Naive thymus-derived CD4-positive, alpha-beta T cell (primary cell): Measurements from ENCODE around the gene WDR35. TPM values are rescaled to one million over a fixed set of nuclear protein-coding genes. Genes with fewer than 3 reads are reported as not detected.

ENCODE experiments used
- ATAC-seq: fragments of 150-1000 bp; cut with Tn5 transposase; 2 replicates; pipeline ENCODE4 v1.10.0; 2021; ENCODE audit warnings: mild to moderate bottlenecking, moderate library complexity
- CTCF ChIA-PET: fragments of 350-600 bp; sonication (Branson Sonifier 250); formaldehyde crosslinking; loops from one replicate; lab custom pipeline; 2021; ENCODE audit warnings: antibody characterized with exemption; lab: Charles Lee
- POLR2A ChIA-PET: fragments of 350-600 bp; sonication (Branson Sonifier 250); formaldehyde crosslinking; loops from one replicate; lab custom pipeline; 2021; ENCODE audit warnings: antibody characterized with exemption, inconsistent platforms; lab: Charles Lee
- DNase-seq, 9 donors: peaks; one replicate each; pipeline versions ENCODE4 v3.0.0 to v3.0.0-alpha.2; 2020 to 2022; ENCODE audit warnings: mixed read lengths in 1 of 9
- H3K27ac ChIP-seq: one replicate; pipeline ENCODE4 v1.7.0; 2013; ENCODE audit warnings: mild to moderate bottlenecking, low read depth, low read length, moderate library complexity
- H3K27me3 ChIP-seq, 2 donors: one replicate each; pipeline ENCODE4 v1.7.0; 2013; ENCODE audit warnings: low read length in 2 of 2, mild to moderate bottlenecking in 2 of 2, moderate library complexity in 2 of 2; ENCODE audit not compliant: control insufficient read depth in 2 of 2, insufficient read depth in 2 of 2
- H3K36me3 ChIP-seq, 3 experiments: 1 replicate in 2 of 3; 2 replicates in 1 of 3; pipeline ENCODE4 v1.7.0; 2013; ENCODE audit warnings: low read length in 3 of 3, mild to moderate bottlenecking in 3 of 3, moderate library complexity in 1 of 3; ENCODE audit not compliant: insufficient read depth in 3 of 3, control insufficient read depth in 2 of 3
- H3K4me1 ChIP-seq, 2 donors: one replicate each; pipeline ENCODE4 v1.7.0; 2013; ENCODE audit warnings: low read length in 2 of 2, mild to moderate bottlenecking in 2 of 2, moderate library complexity in 1 of 2; ENCODE audit not compliant: control insufficient read depth in 2 of 2, insufficient read depth in 2 of 2
- H3K4me3 ChIP-seq: 2 replicates; pipeline ENCODE4 v1.7.0; 2013; ENCODE audit warnings: mild to moderate bottlenecking, low read length
- H3K9me3 ChIP-seq, 3 experiments: 1 replicate in 2 of 3; 2 replicates in 1 of 3; pipeline ENCODE4 v1.7.0; 2013; ENCODE audit warnings: low read length in 3 of 3; ENCODE audit not compliant: control insufficient read depth in 2 of 3
- H3K27ac Mint-ChIP-seq, 9 donors: one replicate each; pipeline ENCODE4 v1.8.0; 2020 to 2022; ENCODE audit warnings: mixed read lengths in 9 of 9, mild to moderate bottlenecking in 8 of 9, moderate library complexity in 5 of 9, inconsistent platforms in 2 of 9
- H3K27me3 Mint-ChIP-seq, 5 donors: one replicate each; pipeline ENCODE4 v1.8.0; 2021 to 2022; ENCODE audit warnings: mixed read lengths in 5 of 5, mild to moderate bottlenecking in 1 of 5
- H3K36me3 Mint-ChIP-seq, 5 donors: one replicate each; pipeline ENCODE4 v1.8.0; 2020 to 2022; ENCODE audit warnings: mixed read lengths in 5 of 5, mild to moderate bottlenecking in 3 of 5, inconsistent platforms in 1 of 5
- H3K4me1 Mint-ChIP-seq, 7 donors: one replicate each; pipeline ENCODE4 v1.8.0; 2020 to 2022; ENCODE audit warnings: mixed read lengths in 7 of 7, mild to moderate bottlenecking in 3 of 7, inconsistent platforms in 1 of 7
- H3K4me3 Mint-ChIP-seq, 10 donors: one replicate each; pipeline ENCODE4 v1.8.0; 2020 to 2022; ENCODE audit warnings: mild to moderate bottlenecking in 10 of 10, mixed read lengths in 10 of 10, moderate library complexity in 6 of 10, inconsistent platforms in 2 of 10
- H3K9me3 Mint-ChIP-seq, 11 donors: one replicate each; pipeline ENCODE4 v1.8.0; 2020 to 2022; ENCODE audit warnings: mixed read lengths in 11 of 11, mild to moderate bottlenecking in 4 of 11, inconsistent platforms in 1 of 11, moderate library complexity in 1 of 11
- intact Hi-C, 2 donors: fragments of 100-400 bp; cut with micrococcal nuclease; formaldehyde crosslinking; loops; one replicate each; pipeline ENCODE4 v1.15.1; 2023
- polyA plus RNA-seq, 2 donors: library from polyadenylated mRNA; unstranded; fragments of 300-500 nt; fragmentation: Illumina TruSeq; gene quantifications; one replicate each; pipeline ENCODE4 v1.2.3, GENCODE V29; 2021
- total RNA-seq, 6 experiments: library from RNA in 5 of 6; stranded (reverse) in 5 of 6; gene quantifications; 1 replicate in 5 of 6; 2 replicates in 1 of 6; pipeline ENCODE4 v1.2.3 and lab custom pipeline; 2021 to 2026

WDR35 gene
- total and polyA plus RNA-seq, 7 experiments from 2014 or later = 1.5 to 6.0 (median 3.5) TPM

GRCh38 chr2:19876751-19877150, 113.2 kb downstream of the WDR35 start:
- ATAC-seq = no peak
- Mint-ChIP-seq H3K36me3 (peaks cover 10 to 66% (median 19%) of the 10 kb centered on the region in 5 donors), H3K27me3 (no peaks in the 10 kb centered on the region), H3K4me3 (no peak overlapping the region), H3K27ac (no peak overlapping the region), H3K9me3 (no peaks in the 10 kb centered on the region), H3K4me1 (peaks cover 0 to 10% (median 6%) of the 10 kb centered on the region in 7 donors)
- no peak overlapping the region for H3K27ac ChIP-seq
- intact Hi-C loops = no loop called here
- ChIA-PET POLR2A (interaction anchor here (0.6 kb wide), 1 partner anchor 407 kb away, joined by 4 read pairs; no protein-coding TSS in a partner anchor), CTCF (no interaction called here)
- H3K4me3 ChIP-seq = no peak overlapping the region
- no peaks in the 10 kb centered on the region for H3K4me1 ChIP-seq
- peaks cover 0 to 59% (median 0%) of the 10 kb centered on the region in 3 experiments for H3K36me3 ChIP-seq
- H3K27me3 ChIP-seq = no peaks in the 10 kb centered on the region
- no peak for DNase-seq
- H3K9me3 ChIP-seq = no peaks in the 10 kb centered on the region

GRCh38 chr2:19875280-19875679, 114.6 kb downstream of the WDR35 start:
- peaks cover 0 to 19% (median 11%) of the 10 kb centered on the region in 7 donors for H3K4me1 Mint-ChIP-seq
- no peaks in the 10 kb centered on the region for H3K9me3 Mint-ChIP-seq
- Histone ChIP-seq H3K4me1 (peaks cover 0 to under 1% of the 10 kb centered on the region in 2 donors), H3K9me3 (no peaks in the 10 kb centered on the region), H3K36me3 (peaks cover 0 to 64% (median 0%) of the 10 kb centered on the region in 3 experiments), H3K27me3 (no peaks in the 10 kb centered on the region), H3K4me3 (no peak overlapping the region), H3K27ac (no peak overlapping the region)
- H3K27ac Mint-ChIP-seq = no peak overlapping the region
- H3K27me3 Mint-ChIP-seq = no peaks in the 10 kb centered on the region
- peaks cover 10 to 61% (median 18%) of the 10 kb centered on the region in 5 donors for H3K36me3 Mint-ChIP-seq
- ChIA-PET CTCF (no interaction called here), POLR2A (no interaction called here)
- ATAC-seq (no peak), DNase-seq (no peak)
- no peak overlapping the region for H3K4me3 Mint-ChIP-seq
- intact Hi-C loops = no loop called here

DNA sequence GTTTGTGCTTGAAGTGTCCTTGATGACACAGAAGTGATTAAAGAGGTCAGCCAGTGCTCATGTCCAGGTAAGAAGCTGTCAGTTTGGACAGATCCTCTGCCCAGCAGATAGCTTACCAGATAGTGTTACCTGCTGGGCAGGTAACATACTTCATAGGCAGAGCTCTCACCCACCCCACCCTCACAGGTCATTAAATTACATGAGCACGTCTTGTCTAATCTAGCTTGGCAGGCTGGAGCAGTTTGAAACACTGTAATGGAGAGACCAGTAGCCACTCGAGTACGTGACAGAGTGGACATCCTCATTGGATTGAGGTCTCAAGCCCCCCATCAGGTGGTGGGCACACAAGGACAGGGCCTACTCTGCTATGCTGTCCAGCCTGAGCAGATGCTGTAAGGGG, 115.2 kb downstream of the WDR35 start:
- Histone ChIP-seq H3K27me3 (no peaks in the 10 kb centered on the region), H3K4me3 (no peak overlapping the region), H3K9me3 (no peaks in the 10 kb centered on the region), H3K27ac (no peak overlapping the region), H3K4me1 (peaks cover under 1 to 6% of the 10 kb centered on the region in 2 donors), H3K36me3 (peaks cover 0 to 66% (median 0%) of the 10 kb centered on the region in 3 experiments)
- Mint-ChIP-seq H3K4me3 (no peak overlapping the region), H3K27ac (peak overlapping the region in 1 of 9 donors; percentile 10), H3K36me3 (peaks cover 10 to 59% (median 15%) of the 10 kb centered on the region in 5 donors), H3K9me3 (no peaks in the 10 kb centered on the region), H3K27me3 (no peaks in the 10 kb centered on the region), H3K4me1 (peaks cover 5 to 24% (median 14%) of the 10 kb centered on the region in 7 donors)
- no peak for ATAC-seq
- ChIA-PET POLR2A (interaction anchor here (0.5 kb wide), 1 partner anchor 50 kb away, joined by 3 read pairs; no protein-coding TSS in a partner anchor), CTCF (no interaction called here)
- intact Hi-C loops = no loop called here
- DNase-seq = peak in 1 of 9 donors; percentile 13

DNA sequence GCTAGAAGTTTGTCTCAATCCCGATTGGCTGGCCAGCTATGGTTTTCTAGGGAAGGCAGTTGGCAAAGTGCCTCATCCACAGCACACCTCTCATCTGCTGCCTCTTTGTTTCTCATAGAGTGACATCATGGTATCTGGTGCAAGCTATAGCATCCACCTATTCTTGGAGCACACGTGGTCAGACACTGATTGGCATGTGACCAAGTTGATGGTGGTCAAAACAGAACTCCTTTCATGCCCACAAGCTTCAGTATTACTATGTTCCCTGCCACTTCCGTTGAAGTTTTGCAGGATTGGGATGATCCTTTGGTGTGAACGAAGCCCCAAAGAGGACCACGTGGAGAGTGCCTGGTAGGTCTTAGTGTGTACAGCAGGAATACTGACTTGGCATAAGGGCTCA, 116.9 kb downstream of the WDR35 start:
- Histone ChIP-seq H3K27me3 (no peaks in the 10 kb centered on the region), H3K4me3 (no peak overlapping the region), H3K9me3 (no peaks in the 10 kb centered on the region), H3K36me3 (peaks cover 0 to 57% (median 0%) of the 10 kb centered on the region in 3 experiments), H3K27ac (no peak overlapping the region), H3K4me1 (peaks cover 11 to 19% of the 10 kb centered on the region in 2 donors)
- Mint-ChIP-seq H3K27ac (peak overlapping the region in 1 of 9 donors; percentile 30), H3K36me3 (peaks cover 4 to 48% (median 10%) of the 10 kb centered on the region in 5 donors), H3K4me3 (peak overlapping the region in 1 of 10 donors; percentile 20), H3K4me1 (peaks cover 20 to 39% (median 28%) of the 10 kb centered on the region in 7 donors), H3K9me3 (no peaks in the 10 kb centered on the region), H3K27me3 (no peaks in the 10 kb centered on the region)
- POLR2A ChIA-PET = interaction anchor here (1.2 kb wide), 2 partner anchors 23 to 27 kb away, joined by 3 to 4 read pairs; no protein-coding TSS in a partner anchor
- no peak for DNase-seq
- ATAC-seq = no peak
- CTCF ChIA-PET = interaction anchor here (0.9 kb wide), 1 partner anchor 1353 kb away, joined by 3 read pairs; no protein-coding TSS in a partner anchor
- intact Hi-C loops = no loop called here

DNA sequence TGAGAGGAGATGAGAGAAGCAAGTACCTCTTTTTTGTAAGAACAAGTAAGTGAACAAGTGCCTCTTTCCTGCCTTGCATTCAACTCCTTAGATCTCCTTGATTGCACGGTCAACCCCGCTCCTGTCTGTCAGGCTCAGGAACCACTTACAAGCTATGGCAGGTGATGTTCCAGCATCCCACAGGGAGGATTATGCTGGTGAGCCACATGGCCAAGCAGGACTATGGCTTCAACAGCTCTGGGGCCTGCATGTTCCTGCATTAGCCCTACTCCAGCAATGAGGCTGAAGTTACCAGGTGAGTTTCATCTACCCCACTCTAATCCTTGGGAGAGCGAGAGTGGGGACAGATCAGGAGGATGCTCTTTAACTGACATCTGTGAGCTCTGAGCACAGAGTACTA, 117.6 kb downstream of the WDR35 start:
- no peaks in the 10 kb centered on the region for H3K27me3 ChIP-seq
- H3K36me3 ChIP-seq = peaks cover 0 to 51% (median 0%) of the 10 kb centered on the region in 3 experiments
- Mint-ChIP-seq H3K4me1 (peaks cover 20 to 46% (median 34%) of the 10 kb centered on the region in 7 donors), H3K9me3 (no peaks in the 10 kb centered on the region), H3K27ac (peak overlapping the region in 6 of 9 donors; percentile 16 to 63 (median 46)), H3K36me3 (peaks cover 4 to 44% (median 11%) of the 10 kb centered on the region in 5 donors), H3K27me3 (peaks cover 0 to 6% (median 0%) of the 10 kb centered on the region in 5 donors), H3K4me3 (no peak overlapping the region)
- no peak for DNase-seq
- no peaks in the 10 kb centered on the region for H3K9me3 ChIP-seq
- ATAC-seq = no peak
- H3K4me1 ChIP-seq = peaks cover 12 to 19% of the 10 kb centered on the region in 2 donors
- H3K27ac ChIP-seq = no peak overlapping the region
- ChIA-PET CTCF (no interaction called here), POLR2A (interaction anchor here (0.8 to 1.2 kb wide), 3 partner anchors 24 to 29 kb away, joined by 3 to 4 read pairs (median 3); no protein-coding TSS in a partner anchor)
- intact Hi-C loops = no loop called here
- H3K4me3 ChIP-seq = no peak overlapping the region

GRCh38 chr2:19871836-19872235, 118.1 kb downstream of the WDR35 start:
- Histone ChIP-seq H3K36me3 (peaks cover 0 to 51% (median 0%) of the 10 kb centered on the region in 3 experiments), H3K4me1 (peaks cover 12 to 19% of the 10 kb centered on the region in 2 donors), H3K4me3 (no peak overlapping the region), H3K9me3 (no peaks in the 10 kb centered on the region), H3K27ac (no peak overlapping the region), H3K27me3 (no peaks in the 10 kb centered on the region)
- DNase-seq = no peak
- peaks cover 20 to 48% (median 34%) of the 10 kb centered on the region in 7 donors for H3K4me1 Mint-ChIP-seq
- H3K9me3 Mint-ChIP-seq = no peaks in the 10 kb centered on the region
- no peak for ATAC-seq
- no peak overlapping the region for H3K4me3 Mint-ChIP-seq
- intact Hi-C loops = no loop called here
- peaks cover 2 to 42% (median 11%) of the 10 kb centered on the region in 5 donors for H3K36me3 Mint-ChIP-seq
- peaks cover 0 to 7% (median 0%) of the 10 kb centered on the region in 5 donors for H3K27me3 Mint-ChIP-seq
- H3K27ac Mint-ChIP-seq = peak overlapping the region in 6 of 9 donors; percentile 16 to 63 (median 46)
- ChIA-PET POLR2A (interaction anchor here (0.8 kb wide), 1 partner anchor 29 kb away, joined by 3 read pairs; no protein-coding TSS in a partner anchor), CTCF (no interaction called here)
